AG09319 (cell line): ENCODE results near the gene PAOX.

Experiments used
- DNase-seq: peaks from one replicate; pipeline ENCODE4 v3.0.0-alpha.2; 2010; ENCODE audit warnings: low read depth; ENCODE audit errors: extremely low read depth
- CTCF ChIP-seq: IDR thresholded peaks from 2 replicates; pipeline ENCODE4 v1.5.1; 2011; ENCODE audit warnings: low read depth, mild to moderate bottlenecking, inconsistent platforms, low read length, moderate library complexity

Gene PAOX

DNA sequence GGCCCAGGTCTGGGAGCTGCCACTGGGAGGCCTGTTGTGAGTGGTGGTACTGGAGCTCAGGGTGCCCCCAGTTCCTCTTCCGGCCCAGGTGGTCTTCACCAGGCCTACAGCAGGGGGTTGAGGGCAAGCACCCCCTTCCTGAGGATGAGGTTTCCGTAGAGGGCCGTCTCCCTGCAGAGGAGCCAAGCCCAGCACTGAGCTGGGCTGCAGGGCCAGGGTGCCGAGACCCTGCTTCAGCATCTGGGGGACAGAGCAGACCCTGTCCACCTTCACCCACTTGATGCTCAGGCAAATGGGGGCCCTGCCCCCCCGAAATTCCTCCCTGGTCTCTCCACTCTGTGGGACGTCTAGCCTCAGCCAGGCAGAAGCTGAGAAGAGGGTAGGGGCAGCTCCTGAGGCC lies 23.8 kb upstream of the PAOX start:
- TF ChIP-seq CTCF, result no peak
- DNase-seq, result no peak

DNA sequence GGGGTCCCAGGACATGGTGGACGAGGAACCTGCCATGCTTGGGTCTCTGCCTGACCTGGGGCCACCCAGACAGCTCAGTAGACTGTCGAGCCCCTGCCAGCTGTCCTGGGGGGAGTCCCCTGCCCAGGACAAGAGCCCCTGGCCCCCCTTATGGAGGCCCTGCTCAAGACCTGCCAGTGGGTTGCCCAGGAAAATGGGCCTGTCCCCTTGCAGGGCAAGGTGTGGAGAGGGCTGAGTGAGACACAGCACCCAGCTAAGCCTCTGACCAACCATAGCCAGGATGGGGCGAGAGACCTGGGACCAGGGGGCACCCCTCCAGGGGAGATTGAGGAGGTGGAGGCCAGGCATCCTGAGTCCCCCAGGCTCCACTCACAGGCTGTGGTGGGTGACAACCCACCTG lies 23.1 kb upstream of the PAOX start:
- no peak for DNase-seq
- TF ChIP-seq CTCF, result no peak

- DNase-seq, result no peak
- TF ChIP-seq CTCF, result no peak
Observed at GRCh38 chr10:133356549-133357284, 22.3 kb upstream of the PAOX start.

DNA sequence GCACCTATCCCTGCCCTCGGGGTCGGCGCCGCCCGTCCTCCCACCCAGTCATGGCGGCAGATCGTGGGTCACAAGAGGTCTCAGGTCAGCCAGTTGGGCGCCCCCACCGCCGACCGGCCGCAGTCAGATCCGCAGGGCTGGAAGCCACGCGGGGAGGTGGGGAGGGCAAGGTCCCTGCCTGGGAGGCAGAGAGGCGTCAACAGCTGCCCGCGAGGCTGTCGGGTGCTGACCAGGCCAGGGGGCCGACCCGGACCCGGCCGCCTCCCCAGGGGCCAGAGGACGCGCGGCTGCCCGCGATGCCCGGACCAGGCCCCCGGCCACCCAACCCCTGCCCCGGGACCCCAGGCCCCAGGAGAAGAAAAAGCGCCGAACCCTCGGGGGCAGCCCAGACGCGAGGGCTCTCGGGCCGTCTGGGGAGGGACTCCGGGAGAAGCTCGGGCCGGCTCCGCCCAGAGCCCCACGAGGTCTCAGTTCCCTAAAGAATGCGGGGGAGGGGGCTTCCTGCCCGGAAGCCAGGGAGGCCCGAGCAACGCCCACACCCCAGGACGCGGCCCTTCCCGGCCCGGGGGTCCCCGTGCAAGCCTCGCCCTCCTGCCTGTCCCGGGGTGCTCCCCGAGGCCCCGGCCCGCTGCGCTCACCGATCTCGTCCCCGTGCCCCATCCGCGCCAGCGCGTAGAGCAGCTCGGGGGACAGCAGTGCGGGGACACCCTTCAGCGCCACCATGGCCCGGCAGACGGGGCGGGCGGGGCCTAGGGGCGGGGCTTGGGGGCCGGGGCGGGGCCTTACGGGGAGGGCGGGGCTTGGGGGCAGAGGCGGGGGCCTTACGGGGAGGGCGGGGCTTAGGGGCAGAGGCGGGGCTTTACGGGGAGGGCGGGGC lies 21.5 kb upstream of the PAOX start, which contains the start of gene FUOM:
FUOM (minus strand) TSS at position 735 of the 877 bp plus-strand sequence; CDS start at position 723, 12 bp downstream.
- no peak for TF ChIP-seq CTCF
- DNase-seq, result no peak

DNA sequence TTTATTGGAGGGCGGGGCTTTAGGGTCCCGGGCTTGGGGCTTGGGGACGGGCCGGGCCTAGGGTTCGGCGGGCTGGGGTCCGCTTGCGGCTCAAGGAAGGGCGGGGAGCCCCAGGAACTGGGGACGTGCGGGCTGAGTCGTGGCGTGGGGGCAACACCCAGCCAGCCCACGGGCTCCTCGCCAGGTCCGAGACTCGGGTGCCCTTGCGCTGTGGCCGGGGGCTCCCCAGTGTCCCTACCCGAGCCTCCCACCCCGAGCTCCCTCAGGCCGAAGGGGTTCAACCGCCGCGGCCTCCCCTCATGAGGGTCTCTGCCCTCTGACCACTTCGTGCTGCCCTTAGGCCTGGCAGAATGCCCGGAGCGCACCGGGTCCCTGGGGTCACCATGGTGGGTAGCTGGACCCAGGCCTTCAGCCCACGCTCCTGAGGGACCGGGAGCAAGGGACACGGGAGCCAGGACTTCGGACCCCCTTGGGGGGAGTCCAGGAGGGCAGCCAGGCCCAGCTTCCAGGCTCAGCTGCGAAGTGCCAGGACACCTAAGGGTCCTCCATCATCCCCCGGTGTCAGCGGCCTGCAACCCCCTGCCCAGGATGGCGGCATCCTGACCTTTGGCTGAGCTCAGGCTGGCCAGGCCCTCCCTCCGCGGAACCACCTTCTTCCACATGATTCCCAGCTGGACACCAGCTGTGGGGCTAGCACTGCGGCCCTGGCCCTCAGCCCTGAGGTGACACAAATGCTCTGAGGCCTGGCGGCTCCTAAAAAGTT lies 20.7 kb upstream of the PAOX start:
- TF ChIP-seq CTCF, result no peak
- DNase-seq, result no peak

- no peak for TF ChIP-seq CTCF
Observed at GRCh38 chr10:133358925-133359310, 20.1 kb upstream of the PAOX start.

DNA sequence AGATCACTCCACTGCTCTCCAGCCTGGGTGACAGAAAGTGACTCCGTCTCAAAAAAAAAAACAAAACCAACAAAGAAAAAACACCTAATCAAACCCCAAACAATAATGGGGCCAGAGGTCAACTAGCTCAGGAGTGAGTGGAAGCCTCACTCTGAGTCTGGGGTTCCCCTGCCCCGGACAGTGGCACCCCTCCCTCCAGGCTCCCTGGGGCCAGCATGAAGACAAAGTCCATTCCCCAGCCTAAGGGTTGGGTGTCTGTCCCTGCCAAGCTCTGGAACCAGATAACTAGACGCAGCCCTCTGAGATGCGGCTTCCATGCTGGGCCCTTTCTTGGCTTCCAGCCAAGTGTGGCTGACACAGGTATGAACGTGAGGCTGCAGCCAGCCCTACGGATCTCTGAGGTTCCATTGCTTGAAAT lies 19.5 kb upstream of the PAOX start:
- no peak for DNase-seq

More at GRCh38 chr10:133358925-133359310, 20.1 kb upstream of the PAOX start:
- DNase-seq, result no peak

More for the DNA sequence above, 19.5 kb upstream of the PAOX start:
- TF ChIP-seq CTCF, result no peak
